GM19328 (cell line): ENCODE data around the gene JCHAIN.
"Not testable (repeated sequence)": the region's sequence is repeated elsewhere in the genome, so short reads cannot be mapped to it uniquely, and the experiment has no call there.

ENCODE experiments used
- ATAC-seq: cut with Tn5 transposase; IDR thresholded peaks from one replicate; pipeline ENCODE4 v1.9.1; 2021; ENCODE audit warnings: mild to moderate bottlenecking, moderate library complexity; ENCODE audit not compliant: unreplicated experiment

The JCHAIN gene

GRCh38 chr4:70651864-70652506 lies 14.3 kb downstream of the JCHAIN start:
- ATAC-seq: no peak

- ATAC-seq: not testable (repeated sequence)
Measured at GRCh38 chr4:70650741-70651140, 15.6 kb downstream of the JCHAIN start.

DNA sequence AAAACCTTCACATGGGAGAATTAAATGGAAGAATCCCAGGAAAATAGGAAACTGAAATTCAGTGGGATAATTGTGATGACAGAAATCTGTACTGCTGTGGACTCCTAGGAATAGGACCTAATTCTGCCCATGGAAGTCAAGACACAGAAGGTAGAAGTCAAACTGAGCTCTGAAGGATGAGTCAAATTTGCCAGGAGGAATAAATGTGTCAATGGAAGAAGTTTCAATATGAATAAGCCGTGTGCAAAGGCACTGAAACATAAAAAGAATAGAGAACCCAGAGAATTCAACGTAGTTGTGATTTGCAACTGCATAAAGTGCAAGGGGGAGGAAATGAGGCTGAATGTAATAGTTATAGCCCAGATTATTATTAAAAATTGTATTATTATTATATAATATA lies 26.1 kb downstream of the JCHAIN start:
- ATAC-seq: no peak

DNA sequence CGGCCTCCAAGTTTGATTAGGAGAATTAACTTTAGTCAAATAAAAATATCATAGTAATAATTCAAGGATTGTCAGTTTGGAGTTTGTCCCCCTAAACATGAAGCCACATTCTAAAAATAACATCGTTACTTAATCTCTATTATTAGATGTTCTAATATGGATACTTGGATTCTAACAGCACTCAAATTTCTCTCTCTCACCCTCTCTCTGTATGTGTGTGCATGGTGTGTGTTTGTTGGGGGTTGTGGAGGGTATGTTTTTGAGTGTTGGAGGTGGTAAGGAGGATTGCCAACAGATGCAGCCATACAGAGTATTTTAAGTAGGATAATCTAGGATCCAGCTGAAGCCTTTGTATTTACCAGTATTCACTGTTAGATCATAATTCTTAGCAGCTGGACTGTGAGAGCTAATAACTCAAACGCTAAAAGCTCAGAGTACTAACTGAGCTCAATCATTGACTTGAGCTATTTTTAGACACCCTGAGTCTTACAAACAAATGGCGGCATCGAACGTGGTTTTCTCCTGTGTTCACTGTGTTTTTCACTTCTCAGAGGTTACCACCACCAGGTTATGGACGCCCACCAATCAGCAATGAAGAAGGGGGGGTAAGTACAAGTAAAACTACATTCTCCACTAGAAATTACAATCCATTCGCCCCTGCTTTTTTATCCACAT lies 28.9 kb downstream of the JCHAIN start:
- no peak for ATAC-seq

DNA sequence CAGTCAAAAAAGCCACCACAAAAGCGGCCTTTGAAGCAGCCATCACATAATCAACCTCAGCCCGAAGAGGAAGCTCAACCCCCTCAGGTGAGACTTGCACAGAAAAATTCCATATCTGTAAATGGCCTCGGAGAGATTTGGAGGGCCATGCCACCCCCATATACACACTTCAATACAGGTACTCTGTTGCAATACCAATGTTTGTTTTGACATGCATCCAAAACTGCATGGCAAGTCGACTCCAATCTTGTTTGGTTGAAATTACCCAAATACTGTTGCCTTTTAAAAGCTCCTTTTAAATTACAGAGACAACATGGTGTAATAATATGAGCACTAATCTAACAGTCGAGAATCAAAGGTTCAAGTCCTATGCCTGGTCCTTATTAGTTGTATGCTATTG lies 31.8 kb downstream of the JCHAIN start:
- no peak for ATAC-seq

DNA sequence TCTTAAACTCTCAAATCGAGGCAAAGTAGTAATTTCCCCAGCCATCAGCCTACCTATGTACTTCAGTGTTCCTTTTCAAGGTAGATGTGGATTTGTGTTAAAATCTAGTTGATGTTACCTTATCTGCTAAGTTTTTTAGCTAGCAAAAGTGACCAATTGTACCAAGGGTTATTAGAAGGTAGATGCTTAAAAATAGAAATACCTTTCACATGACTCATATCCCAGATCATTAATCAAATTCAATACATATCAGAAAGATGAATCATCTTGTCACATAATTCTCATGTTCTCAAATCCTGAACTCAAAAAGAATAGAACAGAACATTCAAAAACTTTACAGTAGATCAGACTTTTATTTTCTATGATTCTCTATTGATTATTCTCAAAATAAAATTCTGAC lies 34.3 kb downstream of the JCHAIN start:
- no peak for ATAC-seq

DNA sequence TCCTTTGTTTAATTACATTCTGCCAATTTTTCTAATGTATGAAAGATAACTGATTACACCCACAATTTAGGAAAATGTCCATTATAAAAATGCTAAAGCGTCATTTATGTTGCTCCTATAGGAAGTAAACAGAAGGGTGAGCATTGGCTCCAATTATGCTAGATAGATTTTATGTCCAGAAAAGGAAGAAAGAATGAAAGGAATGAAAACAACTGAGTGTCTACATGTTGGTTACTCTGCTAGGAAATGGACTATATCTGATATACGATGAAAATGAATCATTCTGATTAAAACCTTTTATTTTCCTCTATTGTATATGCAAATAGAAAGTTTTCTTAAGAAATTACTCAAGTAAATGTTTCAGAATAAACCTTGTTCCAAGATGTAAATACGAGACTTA lies 36.1 kb downstream of the JCHAIN start:
- no peak for ATAC-seq

DNA sequence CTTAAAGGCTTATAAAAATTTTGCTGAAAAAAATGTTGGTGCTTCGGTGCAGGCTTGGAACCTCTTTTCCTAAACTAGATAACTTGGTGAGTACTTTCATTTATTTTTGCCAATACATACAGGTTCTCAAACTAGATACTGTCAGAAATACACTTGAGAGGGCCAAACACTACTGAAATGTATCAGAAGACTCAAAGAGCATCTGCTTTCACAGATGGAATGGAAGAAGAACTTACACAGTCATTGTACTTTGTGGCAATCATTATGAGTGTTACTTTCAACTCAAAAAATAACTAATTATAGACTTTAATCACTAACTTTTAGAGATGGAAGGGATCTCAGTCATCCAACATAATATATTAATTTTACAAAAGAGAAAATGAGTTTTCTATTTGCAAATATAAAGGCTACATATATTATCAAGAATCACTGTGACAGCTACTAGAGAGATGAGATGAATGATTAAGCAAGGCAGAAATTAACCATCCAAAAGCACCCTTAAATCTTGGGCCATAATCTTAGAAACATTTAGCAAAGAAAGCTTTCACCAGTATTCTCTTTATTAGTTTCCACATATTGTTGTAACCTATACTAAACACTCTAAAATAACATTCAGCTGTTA lies 36.7 kb downstream of the JCHAIN start:
- ATAC-seq: no peak

DNA sequence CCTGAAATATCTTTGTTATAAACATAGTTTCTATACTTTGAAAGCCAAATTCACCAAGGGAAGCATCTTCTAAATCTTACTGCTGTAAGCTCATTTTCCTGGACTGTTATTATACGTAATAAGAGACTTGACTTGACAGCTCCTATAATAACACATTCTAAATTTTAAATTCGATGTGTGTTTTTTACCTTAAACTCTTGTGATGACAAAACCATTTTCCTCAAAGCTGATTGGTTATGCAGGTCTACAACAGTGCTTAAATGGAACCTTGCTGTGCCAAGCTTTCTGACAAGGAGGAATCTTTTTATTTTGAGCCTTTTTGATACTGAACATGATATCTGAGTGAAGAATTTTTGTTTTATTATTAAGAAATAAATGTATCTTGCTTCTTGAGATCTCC lies 37.9 kb downstream of the JCHAIN start, which contains the start of gene ENAM:
Gene ENAM (plus strand): TSS at position 301 of the 400 bp plus-strand sequence. CDS start 757 bp downstream, outside the sequence.
- no peak for ATAC-seq

GRCh38 chr4:70627620-70628019 lies 38.7 kb downstream of the JCHAIN start:
- no peak for ATAC-seq

- ATAC-seq: no peak
Measured at GRCh38 chr4:70624226-70624793, 42.0 kb downstream of the JCHAIN start.

DNA sequence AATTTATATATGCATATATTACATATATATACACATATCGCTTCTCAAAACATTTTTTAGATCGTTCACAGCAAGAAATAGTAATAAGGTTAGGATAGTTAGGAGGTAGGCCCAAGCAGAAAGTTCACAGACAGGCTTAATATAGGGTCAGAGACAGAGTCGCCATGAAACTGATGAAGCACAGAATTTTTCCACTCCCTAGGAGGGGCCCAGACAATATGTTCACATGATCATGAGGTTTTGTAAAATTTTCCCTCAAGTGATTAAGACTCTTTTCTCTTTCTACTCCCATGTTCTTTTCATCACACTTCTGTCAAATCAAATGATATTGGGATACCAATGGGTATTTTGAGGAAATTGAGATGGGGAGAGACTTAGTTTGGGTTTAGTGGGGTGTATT lies 43.0 kb downstream of the JCHAIN start:
- ATAC-seq: no peak

DNA sequence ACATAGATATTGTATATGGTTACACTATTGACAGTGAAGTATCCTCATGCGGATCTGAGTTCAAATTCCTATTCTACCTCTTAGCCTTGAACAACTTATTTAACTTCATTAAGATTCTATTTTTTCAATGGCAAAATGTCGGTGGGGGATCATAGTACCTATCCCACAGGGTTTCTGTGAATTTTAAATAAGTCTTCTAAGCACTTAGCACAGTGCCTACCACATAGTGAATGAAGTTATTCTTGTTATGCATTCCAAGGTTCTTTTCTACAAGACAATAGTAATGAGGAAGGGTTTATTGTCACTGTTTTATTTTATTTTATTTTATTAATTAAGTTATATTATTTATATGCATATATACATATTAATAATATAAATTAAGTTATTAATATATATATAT lies 46.5 kb downstream of the JCHAIN start:
- ATAC-seq: no peak

- no peak for ATAC-seq
Measured at GRCh38 chr4:70619288-70619687, 47.0 kb downstream of the JCHAIN start.

- no peak for ATAC-seq
Measured at GRCh38 chr4:70614184-70614555, 52.1 kb downstream of the JCHAIN start.

- ATAC-seq: peak; percentile 52
Measured at GRCh38 chr4:70613306-70614183, 52.8 kb downstream of the JCHAIN start.

DNA sequence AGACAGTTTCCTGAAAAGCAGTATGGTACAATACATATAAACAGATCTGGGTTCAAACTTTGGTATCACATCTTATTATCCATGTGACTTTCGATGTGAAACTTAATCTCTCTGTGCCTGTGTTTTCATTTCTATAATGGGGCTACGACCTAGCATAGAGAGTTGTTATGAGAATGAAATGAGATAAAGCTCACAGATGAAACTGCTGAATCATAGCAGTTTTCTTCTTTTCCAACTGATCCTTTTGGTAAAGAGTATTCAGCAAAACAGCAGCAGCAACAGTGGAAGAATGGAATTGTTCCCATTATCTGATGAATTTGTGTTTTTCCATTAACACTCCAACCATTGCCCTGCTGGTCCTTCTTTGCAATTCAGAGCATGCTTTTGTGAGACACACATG lies 58.0 kb downstream of the JCHAIN start:
- ATAC-seq: no peak

GRCh38 chr4:70607334-70607853 lies 58.9 kb downstream of the JCHAIN start:
- ATAC-seq: no peak

DNA sequence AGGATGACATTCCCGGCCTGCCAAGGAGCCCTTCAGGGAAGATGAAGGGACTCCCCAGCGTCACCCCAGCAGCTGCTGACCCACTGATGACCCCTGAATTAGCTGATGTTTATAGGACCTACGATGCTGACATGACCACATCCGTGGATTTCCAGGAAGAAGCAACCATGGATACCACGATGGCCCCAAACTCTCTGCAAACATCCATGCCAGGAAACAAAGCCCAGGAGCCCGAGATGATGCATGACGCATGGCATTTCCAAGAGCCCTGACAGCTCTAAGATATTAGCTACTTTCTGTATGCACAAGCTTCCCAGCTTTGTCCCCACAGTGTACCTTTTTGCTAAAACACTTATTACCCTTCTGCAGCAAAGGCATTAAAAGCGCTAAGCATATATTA lies 59.8 kb downstream of the JCHAIN start:
- no peak for ATAC-seq
